Nephron progenitor cell (in vitro differentiated cells): ENCODE results near the gene TMEM238.
A peak's percentile ranks its signal among the peaks of the same experiment; 100 is the strongest.

Experiments used
- DNase-seq: peaks from one replicate; pipeline ENCODE4 v3.0.0; 2021
- H3K27ac Mint-ChIP-seq: 2 replicates; pipeline ENCODE4 v1.8.0; 2021; ENCODE audit warnings: mild to moderate bottlenecking, moderate library complexity, mixed read lengths
- H3K27me3 Mint-ChIP-seq: 2 replicates; pipeline ENCODE4 v1.8.0; 2021; ENCODE audit warnings: mild to moderate bottlenecking, low read depth, mixed read lengths; ENCODE audit not compliant: poor library complexity
- H3K36me3 Mint-ChIP-seq: 2 replicates; pipeline ENCODE4 v1.8.0; 2021; ENCODE audit warnings: low read depth, mixed read lengths
- H3K4me1 Mint-ChIP-seq: 2 replicates; pipeline ENCODE4 v1.8.0; 2021; ENCODE audit warnings: mixed read lengths
- H3K4me3 Mint-ChIP-seq: 2 replicates; pipeline ENCODE4 v1.8.0; 2021; ENCODE audit warnings: mild to moderate bottlenecking, moderate library complexity, mixed read lengths
- H3K9me3 Mint-ChIP-seq: 2 replicates; pipeline ENCODE4 v1.8.0; 2021; ENCODE audit warnings: mild to moderate bottlenecking, moderate library complexity, mixed read lengths
- CTCF ChIP-seq: fragments of 200-600 bp; sonication (generic); IDR thresholded peaks from 2 replicates; pipeline ENCODE4 v1.5.0; 2021; ENCODE audit warnings: antibody characterized with exemption

The TMEM238 gene

GRCh38 chr19:55392820-55393761, 9.0 kb upstream of the TMEM238 start:
- Mint-ChIP-seq H3K4me3 (peak overlapping the region; percentile 47), H3K27me3 (peaks cover 3% of the 10 kb centered on the region), H3K9me3 (no peaks in the 10 kb centered on the region), H3K27ac (peak overlapping the region; percentile 44), H3K36me3 (peaks cover 34% of the 10 kb centered on the region), H3K4me1 (peaks cover 49% of the 10 kb centered on the region)
- no peak for TF ChIP-seq CTCF
- no peak for DNase-seq

DNA sequence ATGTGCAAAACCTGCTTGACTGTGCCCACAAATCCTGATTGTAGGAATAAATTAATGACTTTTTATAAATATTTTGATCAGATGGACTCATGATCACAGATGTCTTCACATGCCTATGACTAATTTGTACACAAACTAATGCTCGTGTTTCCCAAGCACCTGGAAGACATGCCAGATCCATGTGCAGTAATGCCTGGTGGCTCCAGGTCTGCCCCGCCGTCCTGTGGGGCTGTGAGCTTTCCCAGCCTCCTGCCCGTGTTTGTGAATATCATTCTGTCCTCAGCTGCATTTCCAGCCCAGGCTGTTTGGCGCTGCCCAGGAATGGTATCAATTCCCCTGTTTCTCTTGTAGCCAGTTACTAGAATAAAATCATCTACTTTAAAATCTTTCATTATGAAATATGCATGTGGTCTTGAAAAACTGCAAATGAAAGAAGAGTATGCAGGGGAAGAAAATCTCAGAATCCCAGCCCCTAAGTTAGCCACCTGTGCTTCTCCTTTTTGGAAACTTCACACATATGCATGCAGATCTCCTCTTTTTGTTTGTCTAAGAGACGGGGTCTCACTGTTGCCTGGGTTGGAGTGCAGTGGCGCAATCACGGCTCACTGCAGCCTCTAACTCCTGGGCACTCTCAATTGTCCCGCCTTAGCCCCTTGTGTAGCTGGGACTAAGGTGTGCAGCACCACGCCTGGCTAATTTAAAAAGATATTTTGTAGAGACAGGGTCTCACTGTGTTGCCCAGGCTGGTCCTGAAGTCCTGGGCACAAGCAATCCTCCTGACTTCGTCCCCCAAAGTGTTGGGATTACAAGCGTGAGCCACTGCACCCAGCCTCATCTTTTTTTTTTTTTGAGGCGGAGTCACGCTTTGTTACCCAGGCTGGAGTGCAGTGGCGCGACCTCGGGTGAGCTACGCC, 7.9 kb upstream of the TMEM238 start:
- H3K4me1 Mint-ChIP-seq, result peaks cover 60% of the 10 kb centered on the region
- peaks cover 3% of the 10 kb centered on the region for H3K27me3 Mint-ChIP-seq
- peaks cover 29% of the 10 kb centered on the region for H3K36me3 Mint-ChIP-seq

GRCh38 chr19:55391191-55391670, 7.1 kb upstream of the TMEM238 start:
- Mint-ChIP-seq H3K4me1 (peaks cover 67% of the 10 kb centered on the region), H3K27me3 (peaks cover 3% of the 10 kb centered on the region), H3K4me3 (no peak overlapping the region), H3K27ac (no peak overlapping the region), H3K36me3 (peaks cover 35% of the 10 kb centered on the region), H3K9me3 (no peaks in the 10 kb centered on the region)
- no peak for TF ChIP-seq CTCF
- DNase-seq, result no peak

More for the DNA sequence above, 7.9 kb upstream of the TMEM238 start:
- no peak for TF ChIP-seq CTCF
- Mint-ChIP-seq H3K4me3 (no peak overlapping the region), H3K27ac (peak overlapping the region; percentile 44), H3K9me3 (no peaks in the 10 kb centered on the region)
- DNase-seq, result no peak

GRCh38 chr19:55390461-55390880, 6.4 kb upstream of the TMEM238 start:
- no peak for DNase-seq
- peaks cover 3% of the 10 kb centered on the region for H3K27me3 Mint-ChIP-seq
- no peak overlapping the region for H3K4me3 Mint-ChIP-seq
- H3K27ac Mint-ChIP-seq, result no peak overlapping the region
- peaks cover 72% of the 10 kb centered on the region for H3K4me1 Mint-ChIP-seq
- no peaks in the 10 kb centered on the region for H3K9me3 Mint-ChIP-seq
- peaks cover 35% of the 10 kb centered on the region for H3K36me3 Mint-ChIP-seq
- no peak for TF ChIP-seq CTCF

- peak overlapping the region; percentile 38 for H3K4me3 Mint-ChIP-seq
- no peak for DNase-seq
- H3K4me1 Mint-ChIP-seq, result peaks cover 78% of the 10 kb centered on the region
- H3K27me3 Mint-ChIP-seq, result peaks cover 3% of the 10 kb centered on the region
- H3K36me3 Mint-ChIP-seq, result peaks cover 35% of the 10 kb centered on the region
- peak overlapping the region; percentile 77 for H3K27ac Mint-ChIP-seq
- no peak for TF ChIP-seq CTCF
- H3K9me3 Mint-ChIP-seq, result no peaks in the 10 kb centered on the region
These were observed 5.6 kb upstream of the TMEM238 start for GRCh38 chr19:55389386-55390317.
